GDM1 (cell line): ENCODE measurements around the gene NECTIN1.

Experiments used
- DNase-seq: peaks from one replicate; lab custom pipeline; 2025; lab: John Stamatoyannopoulos, UW

NECTIN1 gene

DNA sequence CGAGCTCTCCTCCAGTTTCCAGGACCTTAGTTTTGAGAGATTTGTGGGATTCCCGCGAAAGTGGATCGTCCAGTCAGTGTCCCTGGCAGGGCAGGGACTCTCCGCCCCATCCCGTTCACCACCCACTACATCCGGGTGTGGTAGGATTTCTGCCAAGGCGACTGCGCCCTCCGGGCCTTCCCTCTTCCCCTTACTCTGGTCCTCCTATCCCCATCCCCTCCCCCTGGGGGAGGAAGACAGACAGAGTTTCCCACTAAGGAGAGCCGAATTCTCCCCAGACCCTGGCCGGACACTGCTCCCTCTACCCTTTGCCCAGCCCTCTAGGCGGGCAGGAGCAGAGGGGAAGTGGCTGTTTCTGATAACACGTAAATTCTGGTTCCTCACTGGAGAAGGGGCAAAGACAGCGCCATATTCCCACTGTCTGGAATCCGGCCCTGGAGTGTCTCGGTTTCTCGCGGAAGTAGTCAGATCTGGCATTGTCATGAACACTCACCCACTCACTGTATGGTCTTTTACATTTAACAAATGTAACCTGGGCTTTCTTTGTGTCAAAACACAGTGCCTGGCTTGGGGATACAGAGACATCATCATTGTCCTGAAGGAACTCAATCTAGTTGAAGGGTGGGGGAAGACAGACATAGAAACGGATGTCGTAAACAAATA lies 1.1 kb upstream of the NECTIN1 start:
- DNase-seq, result no peak

DNA sequence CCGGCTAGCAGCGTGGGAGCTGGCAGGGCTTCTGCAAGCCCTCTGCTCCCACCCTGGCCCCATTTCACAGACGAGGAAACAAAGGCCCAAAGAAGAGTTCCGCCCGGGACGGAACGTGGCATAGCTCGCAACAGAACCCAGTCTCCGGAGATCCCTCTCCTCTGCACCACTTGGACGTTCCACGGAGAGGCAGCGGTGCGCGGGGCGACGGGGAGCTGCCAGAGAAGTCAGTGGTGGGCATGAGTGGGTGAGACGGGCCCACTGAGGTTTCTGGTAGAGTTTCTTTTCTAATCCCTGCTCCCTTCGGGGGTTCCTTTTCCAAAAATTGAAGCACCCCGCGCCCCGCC lies 554 bp upstream of the NECTIN1 start:
- no peak for DNase-seq

GRCh38 chr11:119728211-119728626 lies 781 bp downstream of the NECTIN1 start:
- no peak for DNase-seq

- no peak for DNase-seq
Observed at GRCh38 chr11:119727523-119728151, 1.4 kb downstream of the NECTIN1 start.

GRCh38 chr11:119726585-119727522 lies 2.1 kb downstream of the NECTIN1 start:
- no peak for DNase-seq

DNA sequence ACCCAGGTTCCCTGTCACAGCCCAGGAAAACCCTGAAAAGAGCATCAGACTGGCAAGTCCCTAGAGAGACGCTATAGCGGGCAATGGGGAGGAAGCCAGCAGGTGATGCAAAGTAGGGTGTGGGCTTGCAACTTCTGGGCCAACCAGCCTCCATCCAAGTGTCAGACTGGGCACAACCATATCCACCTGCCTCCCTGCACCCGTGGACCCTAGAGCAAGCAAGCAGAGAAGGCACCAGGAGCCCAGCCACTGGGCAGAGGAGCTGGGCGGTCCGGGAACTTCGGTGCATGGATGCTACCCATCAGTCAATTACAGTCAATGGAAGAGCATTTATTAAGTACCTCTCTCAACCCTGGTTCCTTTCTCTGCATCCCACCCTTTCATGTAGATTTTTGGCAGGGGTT lies 2.8 kb downstream of the NECTIN1 start:
- DNase-seq, result no peak

- DNase-seq, result no peak
Observed at GRCh38 chr11:119724956-119725355, 4.0 kb downstream of the NECTIN1 start.

DNA sequence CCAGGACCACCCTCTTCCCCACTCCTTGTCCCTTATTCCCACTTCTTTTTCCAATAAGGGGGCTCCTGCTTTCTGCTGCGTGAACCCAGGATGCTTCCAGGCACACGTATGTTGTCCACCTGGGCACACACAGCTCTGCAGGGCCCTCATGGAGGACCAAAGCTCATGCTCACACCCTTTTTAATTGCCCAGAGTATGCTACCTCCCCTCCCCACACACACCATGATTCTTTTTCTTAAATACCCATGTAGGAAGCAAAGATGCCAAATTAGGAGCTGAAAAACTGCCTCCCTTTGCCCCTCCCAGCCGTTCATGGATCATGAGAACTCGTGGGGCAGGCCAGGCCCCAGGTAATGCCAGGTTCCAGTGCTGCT lies 5.1 kb downstream of the NECTIN1 start:
- no peak for DNase-seq

DNA sequence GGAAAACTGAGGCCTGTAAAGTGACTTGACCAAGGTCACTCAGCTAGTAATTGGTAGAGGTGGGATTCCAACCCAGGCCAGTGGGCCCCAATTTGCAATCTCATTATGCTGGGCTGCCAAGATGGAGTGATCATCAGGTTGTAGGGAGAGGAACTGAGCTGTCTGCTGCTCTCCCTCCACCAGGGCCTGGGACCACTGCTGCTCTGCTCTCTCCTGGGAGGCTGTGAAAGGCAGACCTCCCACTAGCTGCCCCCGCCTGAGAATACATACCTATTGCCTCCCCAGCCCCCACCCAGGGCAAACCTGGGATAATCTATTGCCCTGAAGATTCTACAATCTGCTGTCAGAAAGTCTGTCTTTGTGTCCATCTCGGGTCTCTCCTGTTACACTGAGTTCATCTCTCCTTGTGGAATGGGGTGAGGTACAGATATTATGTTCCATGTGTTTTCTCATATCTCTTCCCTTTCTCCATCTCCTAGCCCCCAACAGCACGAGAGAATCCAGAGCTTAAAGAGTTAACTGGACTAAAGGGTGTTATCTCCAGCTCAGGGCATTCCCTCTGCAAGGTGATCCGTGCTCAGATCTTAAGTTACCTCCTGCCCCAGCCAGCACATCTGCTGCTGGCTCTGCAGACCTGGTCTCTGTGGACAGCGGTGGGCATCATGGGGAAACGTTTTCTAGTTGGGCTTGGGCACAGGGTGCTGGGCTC lies 5.6 kb downstream of the NECTIN1 start:
- DNase-seq, result no peak

DNA sequence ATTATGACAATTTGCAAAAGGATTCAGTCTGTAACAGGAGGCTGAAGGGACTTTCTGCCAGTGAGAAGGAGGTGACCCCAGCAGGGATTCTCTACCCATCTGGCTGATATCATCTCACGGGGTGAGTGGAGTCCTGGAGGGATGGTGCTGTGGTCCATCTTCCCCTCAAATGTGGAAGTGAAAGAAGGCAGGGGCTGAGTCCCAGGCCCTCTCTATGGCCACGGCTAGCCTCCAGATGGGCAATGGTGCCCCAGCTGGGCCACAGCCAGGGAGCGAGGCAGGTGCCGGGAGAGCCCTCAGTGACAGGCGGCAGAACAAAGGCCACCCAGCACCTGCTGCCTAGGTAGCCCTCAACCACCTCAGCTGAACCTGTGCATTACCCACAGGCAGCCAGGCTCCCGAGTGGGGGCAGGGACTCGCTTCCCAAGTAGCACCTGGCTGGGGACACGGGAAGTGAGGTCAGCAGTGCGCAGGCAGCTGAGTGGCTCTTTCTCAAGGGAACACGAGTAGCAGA lies 6.7 kb downstream of the NECTIN1 start:
- no peak for DNase-seq

DNA sequence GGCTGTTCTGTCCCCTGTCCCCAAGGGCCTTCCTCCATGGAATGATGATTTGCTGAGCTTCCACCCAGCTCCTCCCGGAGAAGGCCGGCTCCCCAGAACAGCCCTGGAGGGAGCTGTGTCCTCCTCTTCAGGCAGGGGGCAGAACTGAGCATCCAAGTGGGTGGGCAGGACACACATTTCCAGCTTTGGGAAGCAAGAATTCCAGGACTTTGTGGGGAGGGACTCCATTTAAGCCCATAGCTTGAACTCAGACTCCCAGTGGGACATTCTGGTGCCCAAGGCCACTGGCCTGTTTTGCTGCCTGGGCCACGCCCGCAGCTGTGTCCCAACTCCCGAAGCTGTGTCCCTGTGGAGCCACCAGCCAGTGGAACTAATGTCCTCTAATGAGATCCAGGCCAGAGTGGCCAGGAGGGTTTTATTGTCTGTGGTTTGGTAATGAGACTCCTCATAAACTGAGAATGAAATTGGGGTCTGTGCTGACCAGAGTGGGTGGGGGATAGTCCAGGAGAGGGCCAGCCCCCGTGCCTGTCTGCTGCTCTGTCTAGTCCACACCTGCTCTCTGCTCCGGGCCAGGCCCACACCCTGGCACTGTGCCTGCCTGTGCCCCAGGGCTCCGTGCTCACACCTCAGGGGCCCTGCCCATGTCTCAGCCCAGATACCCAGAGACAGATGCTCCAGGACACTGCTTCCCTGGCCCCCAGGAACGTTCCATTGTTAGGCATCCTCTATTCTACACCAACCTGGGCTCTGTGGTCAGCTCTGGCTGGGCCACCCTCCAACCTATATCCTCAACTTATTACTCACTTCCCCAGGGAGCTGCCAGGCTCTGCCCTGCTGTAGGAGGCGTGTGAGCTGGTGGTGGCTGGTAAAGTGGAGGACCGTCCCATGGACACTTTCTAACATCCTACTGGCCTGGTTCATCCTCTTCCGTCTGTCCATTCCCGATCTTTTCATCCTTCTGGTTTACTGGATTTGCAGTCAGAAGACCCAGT lies 7.6 kb downstream of the NECTIN1 start:
- DNase-seq, result no peak

DNA sequence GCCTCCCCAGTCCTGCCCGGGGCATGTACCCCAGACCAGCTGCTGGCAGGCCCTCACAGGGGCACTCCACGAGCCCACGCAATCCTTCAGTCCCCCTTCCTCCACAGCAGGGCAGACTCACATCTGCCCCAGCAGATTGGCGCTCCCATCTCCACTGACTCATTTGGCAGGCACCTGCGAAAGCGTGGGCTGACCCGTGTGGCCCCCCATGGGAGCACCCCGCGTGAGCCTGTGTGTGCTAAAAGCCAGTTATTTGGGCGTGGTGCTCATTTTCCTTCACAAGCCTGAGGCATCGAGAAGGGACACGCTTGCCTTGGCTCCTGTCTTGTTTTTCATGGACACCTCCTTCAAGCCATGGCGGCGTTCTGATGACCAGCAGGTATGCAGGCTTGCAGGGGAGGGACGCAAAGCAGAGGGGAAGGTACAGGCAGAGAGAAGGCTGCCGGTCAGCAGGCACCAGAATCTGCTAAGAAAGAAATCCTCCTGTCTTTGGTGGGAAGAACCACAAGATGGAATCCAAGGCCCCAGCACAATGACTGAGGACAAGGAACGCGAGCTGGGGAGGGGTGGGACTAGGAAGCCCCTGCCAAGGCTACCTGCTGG lies 8.6 kb downstream of the NECTIN1 start:
- no peak for DNase-seq

DNA sequence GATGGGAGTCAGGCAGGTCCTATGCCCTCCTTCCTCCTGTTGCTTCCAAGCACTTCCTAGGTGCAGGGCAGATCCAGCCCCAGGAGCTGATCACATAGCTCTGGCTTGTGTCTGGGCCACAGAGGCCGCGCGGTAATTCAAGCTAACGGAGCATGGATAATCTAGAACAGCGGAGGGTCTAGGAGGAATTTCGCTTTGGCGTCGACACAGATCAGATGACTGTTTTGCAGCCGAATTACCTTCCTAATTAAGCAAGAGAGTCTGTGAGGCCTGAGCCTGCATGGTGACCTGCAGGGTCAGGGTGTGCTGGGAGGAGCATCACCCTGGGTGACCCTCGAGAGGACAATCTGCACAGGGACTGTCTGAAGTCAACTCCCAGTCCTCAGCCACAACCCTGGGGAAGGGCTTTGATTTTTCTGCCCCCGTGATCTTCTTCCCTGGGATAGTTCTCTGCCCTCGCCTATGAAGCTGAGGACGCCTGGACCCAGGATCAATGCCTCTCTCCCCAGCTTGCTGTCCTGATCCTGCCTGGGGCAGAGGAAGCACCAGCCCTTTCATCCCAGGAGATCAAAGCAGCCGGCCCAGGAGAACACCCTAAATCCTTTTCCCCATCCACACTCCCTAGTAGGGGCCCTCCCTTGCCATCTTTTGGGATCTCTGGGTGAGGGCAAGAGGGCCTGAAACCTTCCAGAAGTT lies 11.0 kb downstream of the NECTIN1 start:
- no peak for DNase-seq

- no peak for DNase-seq
Observed at GRCh38 chr11:119716582-119717498, 12.2 kb downstream of the NECTIN1 start.

- no peak for DNase-seq
Observed at GRCh38 chr11:119714590-119714989, 14.4 kb downstream of the NECTIN1 start.

- DNase-seq, result no peak
Observed at GRCh38 chr11:119714189-119714588, 14.8 kb downstream of the NECTIN1 start.

GRCh38 chr11:119713359-119714040 lies 15.5 kb downstream of the NECTIN1 start:
- DNase-seq, result no peak
